HepG2 (cell line): Measurements from ENCODE around the gene P2RX5. TPM values are rescaled to one million over a fixed set of nuclear protein-coding genes. Genes with fewer than 3 reads are reported as not detected.

Experiments used
- BHLHE40 ChIP-seq: IDR thresholded peaks from 2 replicates; pipeline ENCODE4 v1.6.1; 2011; ENCODE audit warnings: low read length, improper control_type of control experiment
- CEBPB ChIP-seq: IDR thresholded peaks from 2 replicates; pipeline ENCODE4 v1.6.1; 2011; ENCODE audit warnings: low read depth, low read length, improper control_type of control experiment, borderline replicate concordance
- CEBPG ChIP-seq: IDR thresholded peaks from 2 replicates; pipeline ENCODE4 v1.6.1; 2016
- FOXA3 ChIP-seq: IDR thresholded peaks from 2 replicates; pipeline ENCODE4 v1.6.1; 2016; ENCODE audit warnings: missing genetic modification reagents, missing compliant biosample characterization
- GTF3A ChIP-seq: sonication (generic); formaldehyde crosslinking; conservative IDR thresholded peaks from 2 replicates; pipeline ENCODE4 v1.4.0; 2020; ENCODE audit warnings: mild to moderate bottlenecking, missing genetic modification reagents
- KLF6 ChIP-seq: IDR thresholded peaks from 2 replicates; pipeline ENCODE4 v1.8.0; 2016; ENCODE audit warnings: missing biosample characterization, missing genetic modification reagents
- KMT2A ChIP-seq: sonication (generic); formaldehyde crosslinking; IDR thresholded peaks from 2 replicates; pipeline ENCODE4 v1.4.0; 2020; ENCODE audit warnings: missing genetic modification reagents
- MEF2D ChIP-seq: sonication (generic); formaldehyde crosslinking; IDR thresholded peaks from 2 replicates; pipeline ENCODE4 v1.5.1; 2020; ENCODE audit warnings: mild to moderate bottlenecking, missing genetic modification reagents
- PAF1 ChIP-seq: IDR thresholded peaks from 2 replicates; pipeline ENCODE4 v1.6.1; 2016; ENCODE audit warnings: missing genetic modification reagents, missing compliant biosample characterization
- POLR2AphosphoS2 ChIP-seq: IDR thresholded peaks from 2 replicates; pipeline ENCODE4 v1.6.1; 2011; ENCODE audit warnings: low read depth, low read length, improper control_type of control experiment
- RFX3 ChIP-seq: IDR thresholded peaks from 2 replicates; pipeline ENCODE4 v1.6.1; 2016; ENCODE audit warnings: missing biosample characterization, missing genetic modification reagents
- RFXAP ChIP-seq: sonication (generic); formaldehyde crosslinking; IDR thresholded peaks from 2 replicates; pipeline ENCODE4 v1.4.0; 2020; ENCODE audit warnings: missing genetic modification reagents, borderline replicate concordance
- SP5 ChIP-seq: IDR thresholded peaks from 2 replicates; pipeline ENCODE4 v1.6.1; 2016; ENCODE audit warnings: low read depth, borderline replicate concordance
- SPEN ChIP-seq: sonication (generic); formaldehyde crosslinking; IDR thresholded peaks from 2 replicates; pipeline ENCODE4 v1.5.1; 2020; ENCODE audit warnings: low read depth, mild to moderate bottlenecking, missing genetic modification reagents
- ZC3H4 ChIP-seq: sonication (generic); formaldehyde crosslinking; IDR thresholded peaks from 2 replicates; pipeline ENCODE4 v1.4.0; 2020; ENCODE audit warnings: missing genetic modification reagents, borderline replicate concordance
- ZFP36L2 ChIP-seq: sonication (generic); formaldehyde crosslinking; IDR thresholded peaks from 2 replicates; pipeline ENCODE4 v1.4.0; 2020; ENCODE audit warnings: missing genetic modification reagents
- ZNF550 ChIP-seq: sonication (generic); formaldehyde crosslinking; IDR thresholded peaks from 2 replicates; pipeline ENCODE4 v1.4.0; 2020; ENCODE audit warnings: mild to moderate bottlenecking, missing genetic modification reagents, borderline replicate concordance
- ZNF772 ChIP-seq: sonication (generic); formaldehyde crosslinking; IDR thresholded peaks from 2 replicates; pipeline ENCODE4 v1.5.0; 2020; ENCODE audit warnings: mild to moderate bottlenecking, missing genetic modification reagents
- ZNF83 ChIP-seq: sonication (generic); formaldehyde crosslinking; IDR thresholded peaks from 2 replicates; pipeline ENCODE4 v1.4.0; 2020; ENCODE audit warnings: missing genetic modification reagents, mild to moderate bottlenecking, borderline replicate concordance
- polyA plus RNA-seq, 8 experiments: library from polyadenylated mRNA; depleted of rRNA in 3 of 8; stranded (reverse) in 7 of 8; unstranded in 1 of 8; fragments of >200 nt; fragmentation: Illumina TruSeq in 4 of 8; extraction: Trizol in 4 of 8; gene quantifications; 2 replicates each; pipeline versions ENCODE4 v1.2.1 to v1.2.3, GENCODE V29; 2011 to 2016; ENCODE audit warnings: low read depth in 4 of 8, missing spikeins in 1 of 8, mixed read lengths in 1 of 8; ENCODE audit not compliant: insufficient read depth in 1 of 8
- total RNA-seq, 5 experiments: library from RNA; depleted of rRNA; stranded (reverse); fragments of >200 nt; fragmentation: Illumina TruSeq; extraction: Trizol; gene quantifications; 2 replicates each; pipeline ENCODE4 v1.2.3, GENCODE V29; 2016; ENCODE audit warnings: low read depth in 1 of 5
- TF ChIP-seq, protein P1 (sequence below): sonication (generic); formaldehyde crosslinking; IDR thresholded peaks from 2 replicates; pipeline ENCODE4 v1.5.0; 2020; ENCODE audit warnings: mild to moderate bottlenecking, missing genetic modification reagents, moderate library complexity
- TF ChIP-seq, protein P2 (sequence below): sonication (generic); formaldehyde crosslinking; IDR thresholded peaks from 2 replicates; pipeline ENCODE4 v1.5.0; 2020; ENCODE audit warnings: mild to moderate bottlenecking, missing genetic modification reagents
- TF ChIP-seq, protein P3 (sequence below): sonication (generic); formaldehyde crosslinking; IDR thresholded peaks from 2 replicates; pipeline ENCODE4 v1.5.0; 2020; ENCODE audit warnings: missing genetic modification reagents
- TF ChIP-seq, protein P4 (sequence below): sonication (generic); formaldehyde crosslinking; conservative IDR thresholded peaks from 2 replicates; pipeline ENCODE4 v1.4.0; 2020; ENCODE audit warnings: missing genetic modification reagents
- TF ChIP-seq, protein P5 (sequence below): sonication (generic); formaldehyde crosslinking; IDR thresholded peaks from 2 replicates; pipeline ENCODE4 v1.8.1; 2023; ENCODE audit warnings: missing genetic modification reagents, mild to moderate bottlenecking, borderline replicate concordance

The P2RX5 gene
- total and polyA plus RNA-seq, 2 of the 13 experiments (the other 11 are each of a cell fraction or from before 2014, with no cell fraction given) = 0.95 to 1.7 TPM

DNA sequence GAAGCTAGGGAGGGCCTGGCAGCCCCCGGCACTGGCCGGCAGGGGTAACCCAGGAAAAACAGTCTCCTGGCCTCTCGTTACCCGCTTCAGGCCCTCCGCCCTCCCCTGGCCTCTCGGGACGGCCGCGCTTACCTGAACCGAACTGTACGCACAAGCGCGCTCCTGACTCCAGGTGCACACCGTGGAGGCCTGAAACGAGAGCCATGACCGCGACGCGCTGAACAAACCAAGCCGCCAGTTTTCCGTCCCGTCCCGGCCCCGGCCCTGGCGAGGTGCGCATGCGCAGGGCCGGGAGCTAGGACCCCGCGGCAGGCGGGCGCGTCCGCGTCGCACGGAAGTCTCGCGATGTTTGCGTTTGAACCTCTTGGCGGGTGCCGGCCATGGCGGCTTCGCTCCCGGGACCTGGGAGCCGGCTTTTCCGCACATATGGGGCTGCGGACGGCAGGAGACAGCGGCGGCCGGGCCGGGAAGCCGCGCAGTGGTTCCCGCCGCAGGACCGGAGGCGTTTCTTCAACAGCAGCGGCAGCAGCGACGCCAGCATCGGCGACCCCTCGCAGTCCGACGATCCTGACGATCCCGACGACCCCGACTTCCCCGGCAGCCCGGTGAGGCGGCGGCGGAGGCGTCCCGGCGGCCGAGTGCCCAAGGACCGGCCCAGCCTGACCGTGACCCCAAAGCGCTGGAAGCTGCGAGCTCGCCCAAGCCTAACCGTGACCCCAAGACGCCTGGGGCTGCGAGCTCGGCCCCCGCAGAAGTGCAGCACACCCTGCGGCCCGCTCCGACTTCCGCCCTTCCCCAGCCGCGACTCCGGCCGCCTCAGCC lies 27.8 kb upstream of the P2RX5 start, which contains the start of gene HASPIN (continued):
- TF ChIP-seq ZFP36L2 (CRISPR knock-in tag) (peak; percentile 44; the same call in 1 of the 2 replicates), POLR2AphosphoS2 (no peak), KLF6 (CRISPR knock-in tag) (peak; percentile 74), SP5 (CRISPR knock-in tag) (peak; percentile 23; the same call in 1 of the 2 replicates), SPEN (CRISPR knock-in tag) (peak; percentile 96), KMT2A (CRISPR knock-in tag) (peak; percentile 98), ZNF772 (CRISPR knock-in tag) (no peak; the same call in 1 of the 2 replicates), CEBPB (no peak), ZC3H4 (CRISPR knock-in tag) (no peak; the same call in 1 of the 2 replicates), RFXAP (peak; percentile 36; the same call in 1 of the 2 replicates), FOXA3 (CRISPR knock-in tag) (peak; percentile 59), ZNF83 (no peak), CEBPG (CRISPR knock-in tag) (no peak; the same call in 1 of the 2 replicates), RFX3 (0 out of 2 replicates have a peak, but pooled peaks have one; percentile 24), BHLHE40 (peak; percentile 60; the same call in 1 of the 2 replicates), GTF3A (CRISPR knock-in tag) (0 out of 2 replicates have a peak, but pooled peaks have one; percentile 37), ZNF550 (CRISPR knock-in tag) (no peak), PAF1 (CRISPR knock-in tag) (no peak), MEF2D (no peak; the same call in 1 of the 2 replicates)
- TF ChIP-seq, protein P1, sequence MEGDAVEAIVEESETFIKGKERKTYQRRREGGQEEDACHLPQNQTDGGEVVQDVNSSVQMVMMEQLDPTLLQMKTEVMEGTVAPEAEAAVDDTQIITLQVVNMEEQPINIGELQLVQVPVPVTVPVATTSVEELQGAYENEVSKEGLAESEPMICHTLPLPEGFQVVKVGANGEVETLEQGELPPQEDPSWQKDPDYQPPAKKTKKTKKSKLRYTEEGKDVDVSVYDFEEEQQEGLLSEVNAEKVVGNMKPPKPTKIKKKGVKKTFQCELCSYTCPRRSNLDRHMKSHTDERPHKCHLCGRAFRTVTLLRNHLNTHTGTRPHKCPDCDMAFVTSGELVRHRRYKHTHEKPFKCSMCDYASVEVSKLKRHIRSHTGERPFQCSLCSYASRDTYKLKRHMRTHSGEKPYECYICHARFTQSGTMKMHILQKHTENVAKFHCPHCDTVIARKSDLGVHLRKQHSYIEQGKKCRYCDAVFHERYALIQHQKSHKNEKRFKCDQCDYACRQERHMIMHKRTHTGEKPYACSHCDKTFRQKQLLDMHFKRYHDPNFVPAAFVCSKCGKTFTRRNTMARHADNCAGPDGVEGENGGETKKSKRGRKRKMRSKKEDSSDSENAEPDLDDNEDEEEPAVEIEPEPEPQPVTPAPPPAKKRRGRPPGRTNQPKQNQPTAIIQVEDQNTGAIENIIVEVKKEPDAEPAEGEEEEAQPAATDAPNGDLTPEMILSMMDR (CRISPR knock-in tag) = no peak; the same call in 1 of the 2 replicates
- TF ChIP-seq, protein P2, sequence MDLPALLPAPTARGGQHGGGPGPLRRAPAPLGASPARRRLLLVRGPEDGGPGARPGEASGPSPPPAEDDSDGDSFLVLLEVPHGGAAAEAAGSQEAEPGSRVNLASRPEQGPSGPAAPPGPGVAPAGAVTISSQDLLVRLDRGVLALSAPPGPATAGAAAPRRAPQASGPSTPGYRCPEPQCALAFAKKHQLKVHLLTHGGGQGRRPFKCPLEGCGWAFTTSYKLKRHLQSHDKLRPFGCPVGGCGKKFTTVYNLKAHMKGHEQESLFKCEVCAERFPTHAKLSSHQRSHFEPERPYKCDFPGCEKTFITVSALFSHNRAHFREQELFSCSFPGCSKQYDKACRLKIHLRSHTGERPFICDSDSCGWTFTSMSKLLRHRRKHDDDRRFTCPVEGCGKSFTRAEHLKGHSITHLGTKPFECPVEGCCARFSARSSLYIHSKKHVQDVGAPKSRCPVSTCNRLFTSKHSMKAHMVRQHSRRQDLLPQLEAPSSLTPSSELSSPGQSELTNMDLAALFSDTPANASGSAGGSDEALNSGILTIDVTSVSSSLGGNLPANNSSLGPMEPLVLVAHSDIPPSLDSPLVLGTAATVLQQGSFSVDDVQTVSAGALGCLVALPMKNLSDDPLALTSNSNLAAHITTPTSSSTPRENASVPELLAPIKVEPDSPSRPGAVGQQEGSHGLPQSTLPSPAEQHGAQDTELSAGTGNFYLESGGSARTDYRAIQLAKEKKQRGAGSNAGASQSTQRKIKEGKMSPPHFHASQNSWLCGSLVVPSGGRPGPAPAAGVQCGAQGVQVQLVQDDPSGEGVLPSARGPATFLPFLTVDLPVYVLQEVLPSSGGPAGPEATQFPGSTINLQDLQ (CRISPR knock-in tag) = peak; percentile 63; the same call in 1 of the 2 replicates
- TF ChIP-seq, protein P3, sequence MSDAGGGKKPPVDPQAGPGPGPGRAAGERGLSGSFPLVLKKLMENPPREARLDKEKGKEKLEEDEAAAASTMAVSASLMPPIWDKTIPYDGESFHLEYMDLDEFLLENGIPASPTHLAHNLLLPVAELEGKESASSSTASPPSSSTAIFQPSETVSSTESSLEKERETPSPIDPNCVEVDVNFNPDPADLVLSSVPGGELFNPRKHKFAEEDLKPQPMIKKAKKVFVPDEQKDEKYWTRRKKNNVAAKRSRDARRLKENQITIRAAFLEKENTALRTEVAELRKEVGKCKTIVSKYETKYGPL (CRISPR knock-in tag) = no peak
- TF ChIP-seq, protein P4, sequence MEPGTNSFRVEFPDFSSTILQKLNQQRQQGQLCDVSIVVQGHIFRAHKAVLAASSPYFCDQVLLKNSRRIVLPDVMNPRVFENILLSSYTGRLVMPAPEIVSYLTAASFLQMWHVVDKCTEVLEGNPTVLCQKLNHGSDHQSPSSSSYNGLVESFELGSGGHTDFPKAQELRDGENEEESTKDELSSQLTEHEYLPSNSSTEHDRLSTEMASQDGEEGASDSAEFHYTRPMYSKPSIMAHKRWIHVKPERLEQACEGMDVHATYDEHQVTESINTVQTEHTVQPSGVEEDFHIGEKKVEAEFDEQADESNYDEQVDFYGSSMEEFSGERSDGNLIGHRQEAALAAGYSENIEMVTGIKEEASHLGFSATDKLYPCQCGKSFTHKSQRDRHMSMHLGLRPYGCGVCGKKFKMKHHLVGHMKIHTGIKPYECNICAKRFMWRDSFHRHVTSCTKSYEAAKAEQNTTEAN (CRISPR knock-in tag) = no peak
- TF ChIP-seq, protein P5, sequence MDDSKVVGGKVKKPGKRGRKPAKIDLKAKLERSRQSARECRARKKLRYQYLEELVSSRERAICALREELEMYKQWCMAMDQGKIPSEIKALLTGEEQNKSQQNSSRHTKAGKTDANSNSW (CRISPR knock-in tag) = no peak
